GM12872 (cell line): Measurements from ENCODE around the gene DDX25.

ENCODE experiments used
- TF ChIP-seq, protein P1 (sequence below): IDR thresholded peaks from 3 replicates; pipeline ENCODE4 v1.5.1; 2011; ENCODE audit warnings: low read depth, mild to moderate bottlenecking, low read length, moderate library complexity; ENCODE audit not compliant: insufficient read depth

DDX25 gene

DNA sequence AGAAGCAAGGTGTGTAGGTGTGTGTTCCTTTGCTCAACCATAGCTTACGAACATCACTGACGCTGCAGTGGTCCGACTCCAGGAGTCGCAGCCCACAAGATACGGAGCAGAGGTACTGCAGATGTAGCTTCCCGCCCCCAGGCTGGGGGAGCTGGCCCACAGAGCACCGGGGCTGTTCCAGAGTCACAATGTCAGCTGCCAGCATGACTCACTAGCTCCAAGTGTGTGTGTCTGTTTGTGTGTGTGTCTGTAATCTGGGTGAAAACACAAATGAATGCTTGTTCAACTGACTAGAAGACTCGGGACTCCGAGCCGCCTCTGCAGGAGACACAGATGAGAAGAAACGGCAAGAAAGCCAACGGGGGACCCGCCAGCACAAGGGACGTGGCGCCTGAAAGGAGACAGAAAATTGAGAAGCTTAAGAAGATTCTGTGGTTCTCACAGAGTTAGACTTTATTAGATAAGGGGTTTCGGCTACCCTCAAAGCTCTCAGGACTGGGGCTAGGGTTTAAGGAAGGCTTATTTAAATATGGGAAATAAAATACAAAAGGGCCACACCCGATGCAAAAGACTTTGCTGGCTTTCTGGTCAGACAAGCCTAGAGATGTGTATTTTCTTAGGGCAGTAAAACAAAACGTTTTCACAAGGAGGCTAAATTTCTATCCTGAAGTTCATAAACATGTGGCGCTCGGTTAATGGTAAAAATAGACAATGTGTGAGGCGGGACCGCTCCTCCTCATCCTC is 52.3 kb downstream of the DDX25 start:
- TF ChIP-seq, protein P1, sequence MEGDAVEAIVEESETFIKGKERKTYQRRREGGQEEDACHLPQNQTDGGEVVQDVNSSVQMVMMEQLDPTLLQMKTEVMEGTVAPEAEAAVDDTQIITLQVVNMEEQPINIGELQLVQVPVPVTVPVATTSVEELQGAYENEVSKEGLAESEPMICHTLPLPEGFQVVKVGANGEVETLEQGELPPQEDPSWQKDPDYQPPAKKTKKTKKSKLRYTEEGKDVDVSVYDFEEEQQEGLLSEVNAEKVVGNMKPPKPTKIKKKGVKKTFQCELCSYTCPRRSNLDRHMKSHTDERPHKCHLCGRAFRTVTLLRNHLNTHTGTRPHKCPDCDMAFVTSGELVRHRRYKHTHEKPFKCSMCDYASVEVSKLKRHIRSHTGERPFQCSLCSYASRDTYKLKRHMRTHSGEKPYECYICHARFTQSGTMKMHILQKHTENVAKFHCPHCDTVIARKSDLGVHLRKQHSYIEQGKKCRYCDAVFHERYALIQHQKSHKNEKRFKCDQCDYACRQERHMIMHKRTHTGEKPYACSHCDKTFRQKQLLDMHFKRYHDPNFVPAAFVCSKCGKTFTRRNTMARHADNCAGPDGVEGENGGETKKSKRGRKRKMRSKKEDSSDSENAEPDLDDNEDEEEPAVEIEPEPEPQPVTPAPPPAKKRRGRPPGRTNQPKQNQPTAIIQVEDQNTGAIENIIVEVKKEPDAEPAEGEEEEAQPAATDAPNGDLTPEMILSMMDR, result no peak

- TF ChIP-seq, protein P1, result no peak
These were observed 53.5 kb downstream of the DDX25 start for GRCh38 chr11:125957618-125958332.

- TF ChIP-seq, protein P1, result no peak
These were observed 54.6 kb downstream of the DDX25 start for GRCh38 chr11:125958872-125959400.

GRCh38 chr11:125959511-125959910 is 55.2 kb downstream of the DDX25 start:
- TF ChIP-seq, protein P1, result no peak

- TF ChIP-seq, protein P1, result no peak
These were observed 55.6 kb downstream of the DDX25 start for GRCh38 chr11:125959931-125960330.

GRCh38 chr11:125960771-125961170 is 56.5 kb downstream of the DDX25 start:
- TF ChIP-seq, protein P1, result no peak

DNA sequence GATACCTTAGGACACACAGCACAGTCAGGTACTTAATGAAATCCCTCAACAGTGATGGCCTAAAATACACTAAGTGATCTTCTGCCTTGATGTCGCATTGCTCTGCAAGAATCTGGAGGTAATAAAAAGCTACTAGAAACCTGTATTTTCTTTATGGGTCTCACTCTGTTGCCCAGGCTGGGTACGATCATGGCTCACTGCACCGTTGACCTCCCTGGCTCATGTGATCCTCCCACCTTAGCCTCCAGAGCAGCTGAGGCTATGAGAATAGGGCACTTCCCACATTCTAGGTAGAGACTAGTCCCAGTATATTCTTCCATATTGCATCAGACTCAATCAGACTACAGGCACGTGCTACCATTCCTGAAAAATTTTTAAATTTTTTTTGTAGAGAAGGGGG is 63.2 kb downstream of the DDX25 start:
- TF ChIP-seq, protein P1, result no peak
